OCI-LY3 (cell line): ENCODE measurements around the gene USP20.

Experiments used
- H2AFZ ChIP-seq: fragments of 200-600, 300-600 bp; shearing (Covaris generic); 2 replicates; pipeline ENCODE4 v1.6.0; 2014; ENCODE audit warnings: antibody characterized with exemption, low read depth, low read length
- H3K27ac ChIP-seq: fragments of 200-600, 300-600 bp; sonication (generic); 2 replicates; pipeline ENCODE4 v1.5.1; 2014; ENCODE audit warnings: mild to moderate bottlenecking, low read length, moderate library complexity, mixed read lengths
- H3K27me3 ChIP-seq: fragments of 200-600, 300-600 bp; sonication (generic); 2 replicates; pipeline ENCODE4 v1.6.1; 2014; ENCODE audit warnings: low read depth, low read length, mixed read lengths
- H3K36me3 ChIP-seq: fragments of 200-600, 300-600 bp; sonication (generic); replicated peaks from 2 replicates; pipeline ENCODE3; 2014; ENCODE audit warnings: low read depth, low read length, mixed read lengths
- H3K4me1 ChIP-seq: fragments of 300-600, 200-600 bp; sonication (generic); 2 replicates; pipeline ENCODE4 v1.6.1; 2014; ENCODE audit warnings: low read length, mixed read lengths
- H3K4me2 ChIP-seq: fragments of 200-600, 300-600 bp; sonication (generic); 2 replicates; pipeline ENCODE4 v1.6.1; 2014; ENCODE audit warnings: low read length, mixed read lengths
- H3K4me3 ChIP-seq: fragments of 300-600, 200-600 bp; sonication (generic); 2 replicates; pipeline ENCODE4 v1.5.1; 2014; ENCODE audit warnings: antibody characterized with exemption, mild to moderate bottlenecking, low read length, moderate library complexity
- H3K79me2 ChIP-seq: fragments of 300-600, 200-600 bp; shearing (Covaris generic); 2 replicates; pipeline ENCODE4 v1.6.1; 2014; ENCODE audit warnings: mild to moderate bottlenecking, low read length, mixed read lengths
- H3K9ac ChIP-seq: fragments of 300-600, 200-600 bp; shearing (Covaris generic); 2 replicates; pipeline ENCODE4 v1.6.0; 2014; ENCODE audit warnings: mild to moderate bottlenecking, low read length, moderate library complexity
- H3K9me3 ChIP-seq: fragments of 200-600, 300-600 bp; shearing (Covaris generic); 2 replicates; pipeline ENCODE4 v1.6.1; 2014; ENCODE audit warnings: low read length, mixed read lengths; ENCODE audit not compliant: insufficient read depth
- H4K20me1 ChIP-seq: fragments of 200-600, 300-600 bp; sonication (generic); 2 replicates; pipeline ENCODE4 v1.6.1; 2016; ENCODE audit warnings: low read length, mixed read lengths; ENCODE audit not compliant: insufficient read depth
- CTCF ChIP-seq: fragments of 200-600, 300-600 bp; sonication (generic); IDR thresholded peaks from 2 replicates; pipeline ENCODE4 v1.5.1; 2014; ENCODE audit warnings: antibody characterized with exemption, low read length, low read depth
- EZH2phosphoT487 ChIP-seq: fragments of 200-600 bp; shearing (Covaris generic); IDR thresholded peaks from 2 replicates; pipeline ENCODE4 v1.6.1; 2018; ENCODE audit warnings: antibody characterized with exemption, mixed run types, low read depth

The USP20 gene

GRCh38 chr9:129907201-129907600, 71.9 kb downstream of the USP20 start:
- Histone ChIP-seq H3K4me1 (peaks cover 6% of the 10 kb centered on the region), H3K36me3 (peaks cover 68% of the 10 kb centered on the region), H3K27me3 (no peaks in the 10 kb centered on the region), H3K9me3 (no peaks in the 10 kb centered on the region), H4K20me1 (peaks cover 41% of the 10 kb centered on the region), H3K4me2 (no peak overlapping the region), H3K79me2 (peaks cover 21% of the 10 kb centered on the region), H3K9ac (no peak overlapping the region), H2AFZ (no peak overlapping the region), H3K27ac (no peak overlapping the region), H3K4me3 (no peak overlapping the region)
- TF ChIP-seq CTCF: no peak
- TF ChIP-seq EZH2phosphoT487: no peak

- no peak overlapping the region for H3K9ac ChIP-seq
- peaks cover 61% of the 10 kb centered on the region for H3K36me3 ChIP-seq
Measured at GRCh38 chr9:129908906-129909305, 73.6 kb downstream of the USP20 start.

GRCh38 chr9:129909851-129910250, 74.6 kb downstream of the USP20 start:
- H3K9ac ChIP-seq: no peak overlapping the region
- H3K79me2 ChIP-seq: peaks cover 34% of the 10 kb centered on the region
- no peaks in the 10 kb centered on the region for H3K27me3 ChIP-seq
- no peaks in the 10 kb centered on the region for H3K4me1 ChIP-seq
- H4K20me1 ChIP-seq: peaks cover 48% of the 10 kb centered on the region
- no peaks in the 10 kb centered on the region for H3K9me3 ChIP-seq
- H3K36me3 ChIP-seq: peaks cover 60% of the 10 kb centered on the region
- no peak for TF ChIP-seq EZH2phosphoT487
- no peak for TF ChIP-seq CTCF
- no peak overlapping the region for H3K4me2 ChIP-seq
- no peak overlapping the region for H3K4me3 ChIP-seq
- H3K27ac ChIP-seq: no peak overlapping the region
- H2AFZ ChIP-seq: no peak overlapping the region

More at GRCh38 chr9:129908906-129909305, 73.6 kb downstream of the USP20 start:
- Histone ChIP-seq H3K4me3 (no peak overlapping the region), H3K79me2 (peaks cover 32% of the 10 kb centered on the region), H2AFZ (no peak overlapping the region), H3K4me1 (no peaks in the 10 kb centered on the region), H3K27me3 (no peaks in the 10 kb centered on the region), H3K27ac (no peak overlapping the region), H3K4me2 (no peak overlapping the region), H3K9me3 (no peaks in the 10 kb centered on the region), H4K20me1 (peaks cover 46% of the 10 kb centered on the region)
- TF ChIP-seq EZH2phosphoT487: no peak
- TF ChIP-seq CTCF: no peak

GRCh38 chr9:129910628-129911567, 75.6 kb downstream of the USP20 start:
- Histone ChIP-seq H4K20me1 (peaks cover 58% of the 10 kb centered on the region), H3K9me3 (no peaks in the 10 kb centered on the region), H3K27me3 (no peaks in the 10 kb centered on the region), H3K27ac (no peak overlapping the region), H3K36me3 (peaks cover 62% of the 10 kb centered on the region), H3K4me1 (no peaks in the 10 kb centered on the region), H3K4me3 (no peak overlapping the region), H3K4me2 (no peak overlapping the region), H3K79me2 (peaks cover 44% of the 10 kb centered on the region), H3K9ac (no peak overlapping the region), H2AFZ (no peak overlapping the region)
- TF ChIP-seq EZH2phosphoT487: no peak
- no peak for TF ChIP-seq CTCF
